Choroid plexus epithelial cell (primary cell): ENCODE measurements around the gene SPAAR.
"Not testable (repeated sequence)": the region's sequence is repeated elsewhere in the genome, so short reads cannot be mapped to it uniquely, and the experiment has no call there.

ENCODE experiments used
- DNase-seq: peaks from one replicate; pipeline ENCODE4 v3.0.0-alpha.2; 2010; ENCODE audit warnings: low read depth
- H3K4me3 ChIP-seq: 2 replicates; pipeline ENCODE4 v1.5.1; 2011; ENCODE audit warnings: low read depth, mild to moderate bottlenecking, control low read depth, low read length, moderate library complexity
- CTCF ChIP-seq: conservative IDR thresholded peaks from 2 replicates; pipeline ENCODE4 v1.5.1; 2011; ENCODE audit warnings: low read depth, mild to moderate bottlenecking, control low read depth, inconsistent platforms, low read length, moderate library complexity

The SPAAR gene

GRCh38 chr9:35868933-35869332 lies 40.4 kb upstream of the SPAAR start:
- TF ChIP-seq CTCF: no peak
- peak; percentile 26 for DNase-seq
- no peak overlapping the region for H3K4me3 ChIP-seq

GRCh38 chr9:35869621-35870216 lies 39.6 kb upstream of the SPAAR start:
- TF ChIP-seq CTCF: no peak
- no peak overlapping the region for H3K4me3 ChIP-seq
- no peak for DNase-seq

- DNase-seq: no peak
- no peak within 1 kb of the TSS for H3K4me3 ChIP-seq
- no peak for TF ChIP-seq CTCF
Observed at GRCh38 chr9:35870351-35870923, 38.9 kb upstream of the SPAAR start, which contains the start of gene OR13J1. Gene OR13J1 (minus strand): TSS chr9:35870401. CDS start chr9:35870401, 0 bp downstream.

DNA sequence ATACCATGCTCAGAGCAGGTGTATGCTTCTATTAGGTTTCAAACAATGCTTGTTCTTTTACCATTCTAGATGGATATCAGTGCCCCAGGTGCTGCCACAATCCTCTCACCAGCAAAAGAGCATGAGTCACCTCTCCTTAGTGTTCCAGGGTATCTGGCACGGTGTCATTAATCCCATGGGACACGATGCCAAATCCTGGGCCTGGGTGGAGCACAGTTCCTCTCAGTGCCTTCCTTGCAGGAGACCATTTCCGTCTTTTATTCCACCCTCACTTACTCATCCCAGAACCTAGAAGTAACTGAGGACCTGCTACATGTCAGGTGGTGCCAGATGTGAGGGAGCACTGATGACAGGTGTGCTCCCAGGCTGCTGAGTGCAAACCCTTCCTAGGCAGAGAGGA lies 37.7 kb upstream of the SPAAR start:
- no peak overlapping the region for H3K4me3 ChIP-seq
- no peak for TF ChIP-seq CTCF
- DNase-seq: no peak

GRCh38 chr9:35872505-35872904 lies 36.8 kb upstream of the SPAAR start:
- H3K4me3 ChIP-seq: no peak overlapping the region
- TF ChIP-seq CTCF: no peak
- DNase-seq: no peak

DNA sequence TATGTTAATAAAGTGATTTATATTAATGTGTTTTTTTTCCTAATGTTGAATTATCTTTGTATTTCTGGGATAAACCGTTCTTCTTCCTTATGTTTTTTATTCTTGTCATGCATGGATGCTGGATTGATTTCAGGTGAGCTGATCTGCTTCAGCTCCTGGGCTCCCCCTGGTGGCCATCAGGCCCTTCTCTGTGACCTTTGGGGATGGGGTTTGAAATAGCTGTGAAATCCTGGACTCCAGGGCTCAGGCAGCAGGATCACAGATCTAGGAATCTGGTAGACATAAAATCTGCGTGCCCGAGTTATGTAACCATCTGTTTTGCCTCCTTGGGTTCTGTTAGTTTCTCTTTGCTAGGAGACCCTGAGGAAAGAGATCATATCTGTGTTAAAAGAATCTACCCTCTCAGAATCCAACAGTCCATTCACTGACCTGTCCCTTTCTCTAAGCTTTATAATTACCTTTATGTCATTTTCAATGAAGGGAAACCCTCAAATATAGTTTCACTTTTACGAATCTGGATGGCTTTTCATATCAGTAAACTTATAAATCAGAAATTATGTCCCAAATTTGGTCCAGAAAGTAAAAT lies 26.9 kb upstream of the SPAAR start:
- no peak overlapping the region for H3K4me3 ChIP-seq
- peak; percentile 100 for TF ChIP-seq CTCF
- DNase-seq: peak; percentile 79

- H3K4me3 ChIP-seq: no peak overlapping the region
- DNase-seq: no peak
- no peak for TF ChIP-seq CTCF
Observed at GRCh38 chr9:35882996-35883395, 26.3 kb upstream of the SPAAR start.

GRCh38 chr9:35884908-35885307 lies 24.4 kb upstream of the SPAAR start:
- DNase-seq, H3K4me3 ChIP-seq: not testable (repeated sequence)
